ENCODE data around the gene LDLRAD2.

DNA sequence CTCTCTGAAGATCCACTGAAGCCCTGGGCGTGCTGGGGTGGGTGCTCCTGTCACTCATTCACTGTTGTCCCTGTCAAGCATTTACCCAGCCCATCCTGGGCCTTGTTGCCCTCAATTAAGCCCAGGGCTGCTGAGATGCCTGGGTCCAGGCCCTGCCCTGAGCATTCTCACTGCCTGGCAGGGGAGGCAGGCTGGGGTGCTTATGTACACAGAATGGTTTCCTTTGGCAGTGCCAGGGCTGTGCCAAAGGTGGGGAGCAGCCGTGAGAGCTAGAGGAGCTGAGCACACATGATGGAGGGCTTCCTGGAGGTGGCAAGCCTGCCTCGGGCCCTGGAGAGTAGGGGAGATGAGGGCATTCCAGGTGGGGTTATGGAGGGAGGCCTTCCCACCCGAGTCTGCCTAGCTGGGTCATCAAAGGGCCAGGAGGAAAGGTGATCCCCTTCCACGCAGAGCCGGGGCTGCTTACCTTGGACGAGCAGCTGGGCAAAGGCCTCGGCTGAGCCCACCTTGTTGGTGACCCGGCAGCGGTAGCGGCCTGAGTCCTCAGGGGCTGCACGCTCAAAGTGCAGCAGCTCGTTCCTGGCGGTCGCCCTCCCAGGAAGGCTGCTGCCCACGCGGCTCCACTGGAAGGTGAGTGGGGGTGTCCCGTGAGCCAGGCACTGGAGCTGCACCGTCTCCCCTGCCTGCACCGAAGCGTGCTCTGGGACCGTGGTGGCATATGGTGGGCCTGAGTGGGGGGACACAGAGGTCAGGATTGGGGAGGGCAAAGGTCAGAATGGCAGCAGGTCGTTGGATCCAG lies 26.5 kb downstream of the LDLRAD2 start:
- TF ChIP-seq, protein P1, sequence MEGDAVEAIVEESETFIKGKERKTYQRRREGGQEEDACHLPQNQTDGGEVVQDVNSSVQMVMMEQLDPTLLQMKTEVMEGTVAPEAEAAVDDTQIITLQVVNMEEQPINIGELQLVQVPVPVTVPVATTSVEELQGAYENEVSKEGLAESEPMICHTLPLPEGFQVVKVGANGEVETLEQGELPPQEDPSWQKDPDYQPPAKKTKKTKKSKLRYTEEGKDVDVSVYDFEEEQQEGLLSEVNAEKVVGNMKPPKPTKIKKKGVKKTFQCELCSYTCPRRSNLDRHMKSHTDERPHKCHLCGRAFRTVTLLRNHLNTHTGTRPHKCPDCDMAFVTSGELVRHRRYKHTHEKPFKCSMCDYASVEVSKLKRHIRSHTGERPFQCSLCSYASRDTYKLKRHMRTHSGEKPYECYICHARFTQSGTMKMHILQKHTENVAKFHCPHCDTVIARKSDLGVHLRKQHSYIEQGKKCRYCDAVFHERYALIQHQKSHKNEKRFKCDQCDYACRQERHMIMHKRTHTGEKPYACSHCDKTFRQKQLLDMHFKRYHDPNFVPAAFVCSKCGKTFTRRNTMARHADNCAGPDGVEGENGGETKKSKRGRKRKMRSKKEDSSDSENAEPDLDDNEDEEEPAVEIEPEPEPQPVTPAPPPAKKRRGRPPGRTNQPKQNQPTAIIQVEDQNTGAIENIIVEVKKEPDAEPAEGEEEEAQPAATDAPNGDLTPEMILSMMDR (IDR thresholded peaks at IDR 0.05) = no peak
- no peak for TF ChIP-seq EP300 (IDR thresholded peaks at IDR 0.05)

Measured in A549 (cell line).